Sigmoid colon (tissue), 4 donors: ENCODE data around the gene NCLN.

ENCODE experiments used
- POLR2AphosphoS5 ChIP-seq, 4 donors: sonication (generic); formaldehyde crosslinking; IDR thresholded peaks; one replicate each; pipeline ENCODE4 v1.6.1; 2017; ENCODE audit warnings: antibody characterized with exemption in 4 of 4
- TF ChIP-seq, protein P1 (sequence below), 4 experiments: fragments of 450-650 bp in 3 of 4; fragments of 200-600 bp in 1 of 4; IDR thresholded peaks; one replicate each; pipeline ENCODE4 v1.5.1; 2016 to 2019; ENCODE audit warnings: antibody characterized with exemption in 4 of 4, mild to moderate bottlenecking in 3 of 4, moderate library complexity in 2 of 4

GRCh38 chr19:3213159-3213558 is 27.4 kb downstream of the NCLN start:
- TF ChIP-seq, protein P1, sequence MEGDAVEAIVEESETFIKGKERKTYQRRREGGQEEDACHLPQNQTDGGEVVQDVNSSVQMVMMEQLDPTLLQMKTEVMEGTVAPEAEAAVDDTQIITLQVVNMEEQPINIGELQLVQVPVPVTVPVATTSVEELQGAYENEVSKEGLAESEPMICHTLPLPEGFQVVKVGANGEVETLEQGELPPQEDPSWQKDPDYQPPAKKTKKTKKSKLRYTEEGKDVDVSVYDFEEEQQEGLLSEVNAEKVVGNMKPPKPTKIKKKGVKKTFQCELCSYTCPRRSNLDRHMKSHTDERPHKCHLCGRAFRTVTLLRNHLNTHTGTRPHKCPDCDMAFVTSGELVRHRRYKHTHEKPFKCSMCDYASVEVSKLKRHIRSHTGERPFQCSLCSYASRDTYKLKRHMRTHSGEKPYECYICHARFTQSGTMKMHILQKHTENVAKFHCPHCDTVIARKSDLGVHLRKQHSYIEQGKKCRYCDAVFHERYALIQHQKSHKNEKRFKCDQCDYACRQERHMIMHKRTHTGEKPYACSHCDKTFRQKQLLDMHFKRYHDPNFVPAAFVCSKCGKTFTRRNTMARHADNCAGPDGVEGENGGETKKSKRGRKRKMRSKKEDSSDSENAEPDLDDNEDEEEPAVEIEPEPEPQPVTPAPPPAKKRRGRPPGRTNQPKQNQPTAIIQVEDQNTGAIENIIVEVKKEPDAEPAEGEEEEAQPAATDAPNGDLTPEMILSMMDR (IDR thresholded peaks at IDR 0.05) = no peak
- no peak for TF ChIP-seq POLR2AphosphoS5 (IDR thresholded peaks at IDR 0.05)
